Heart right ventricle (tissue), 16 donors: ENCODE data around the gene OR4D2. TPM values are rescaled to one million over a fixed set of nuclear protein-coding genes. Genes with fewer than 3 reads are reported as not detected.

ENCODE experiments used
- ATAC-seq, 8 donors: fragments of 200-7000 bp; cut with Tn5 transposase; one replicate each; pipeline ENCODE4 v1.9.1; 2020; ENCODE audit warnings: mild to moderate bottlenecking in 8 of 8, moderate library complexity in 8 of 8, moderate number of reproducible peaks in 1 of 8
- DNase-seq, 2 donors: peaks; one replicate each; pipeline ENCODE4 v3.0.0-alpha.2; 2020
- H3K27ac ChIP-seq, 10 donors: fragments of 200-600 bp; sonication (generic) in 2 of 10; one replicate each; pipeline versions ENCODE4 v1.5.0 to v1.8.0; 2020 to 2022; ENCODE audit warnings: mild to moderate bottlenecking in 3 of 10
- H3K27me3 ChIP-seq, 7 donors: fragments of 200-600 bp; one replicate each; pipeline ENCODE4 v1.8.0; 2021 to 2022; ENCODE audit warnings: mild to moderate bottlenecking in 2 of 7
- H3K36me3 ChIP-seq, 9 donors: fragments of 200-600 bp; sonication (generic) in 1 of 9; one replicate each; pipeline versions ENCODE4 v1.5.0 to v1.8.0; 2020 to 2022; ENCODE audit warnings: mild to moderate bottlenecking in 2 of 9
- H3K4me1 ChIP-seq, 9 donors: fragments of 200-600 bp; sonication (generic) in 1 of 9; one replicate each; pipeline versions ENCODE4 v1.5.0 to v1.8.0; 2020 to 2022; ENCODE audit warnings: mild to moderate bottlenecking in 4 of 9
- H3K4me3 ChIP-seq, 10 donors: fragments of 200-600 bp; sonication (generic) in 2 of 10; one replicate each; pipeline versions ENCODE4 v1.5.0 to v1.8.0; 2020 to 2022; ENCODE audit warnings: mild to moderate bottlenecking in 7 of 10, moderate library complexity in 2 of 10
- H3K9me3 ChIP-seq, 11 donors: fragments of 200-600 bp in 10 of 11; sonication (generic) in 2 of 11; one replicate each; pipeline versions ENCODE4 v1.5.0 to v1.8.0; 2013 to 2022; ENCODE audit warnings: mild to moderate bottlenecking in 2 of 11, control low read depth in 1 of 11, moderate library complexity in 1 of 11
- WGBS, 2 donors: extraction: QIAGEN DNeasy Blood & Tissue Kit; methylation state at CpG; one replicate each; pipeline ENCODE4 v1.1.7; 2013; ENCODE audit warnings: inconsistent platforms in 1 of 2; 5-methylcytosine and 5-hydroxymethylcytosine counted together
- intact Hi-C, 10 donors: fragments of 100-400 bp; cut with DNase I; formaldehyde crosslinking; loops; one replicate each; pipeline versions ENCODE4 v1.11.1 to v1.14.2; 2022
- polyA plus RNA-seq, 2 donors: library from polyadenylated mRNA; stranded (reverse); fragments of 200-250 nt; gene quantifications; one replicate each; pipeline ENCODE4 v1.2.3, GENCODE V29; 2013
- total RNA-seq, 10 donors: library from RNA; stranded (reverse); fragmentation: NEBNext Ultra II Directional in 3 of 10; extraction: Animal tissue kit (Norgen Biotek cat#: 25700) in 3 of 10; gene quantifications; one replicate each; pipeline versions ENCODE4 v1.2.1 to v1.2.4, GENCODE V29; 2021 to 2023
- TF ChIP-seq, protein P1 (sequence below), 9 donors: fragments of 200-600 bp; sonication (generic) in 2 of 9; IDR thresholded peaks; one replicate each; pipeline versions ENCODE4 v1.5.0 to v1.8.0; 2021 to 2022; ENCODE audit warnings: antibody characterized with exemption in 9 of 9, mild to moderate bottlenecking in 5 of 9, moderate library complexity in 1 of 9
- donor health status: Arrhythmogenic right ventricular cardiomyopathy.
- donor health status: ischemic (EF 13 %, LVEDD 7.1; RV severe dilation, severe dysfunction).
- donor health status: healthy with polysubstance abuse.
- donor health status: DM: no; HTN: yes; CAD: no.
- donor health status: DM: no; HTN: no; CAD: no.
- donor health status: ischemic (EF 25% LVEDD 6.9; RV normal size, moderate dysfunction).
- donor health status: ischemic (EF 25% LVEDD 5.7; RV mildly dilated, moderate dysfunction).
- donor health status: healthy.
- donor health status: DM: yes; HTN: yes; CAD: no.
- donor health status: Ischemic cardiomyopathy.
- donor health status: ischemic (EF 35%, LVEDD 5.7; RV mildly dilated, moderate dysfunction).
- donor health status: nonischemic (EF 11% LVEDD 7.7; RV severe dilation, severe dysfunction).
- donor health status: DM: yes; HTN: yes; CAD: no.
- donor health status: PGD.
- donor health status: ischemic (EF 29% LVEDD 5.4; RV normal size, mild dysfunction).
- donor health status: nonischemic (EF 23%, LVEDD 6.1; RV moderate dilation, normal function).

Gene OR4D2
- total and polyA plus RNA-seq, 12 donors, result not detected

DNA sequence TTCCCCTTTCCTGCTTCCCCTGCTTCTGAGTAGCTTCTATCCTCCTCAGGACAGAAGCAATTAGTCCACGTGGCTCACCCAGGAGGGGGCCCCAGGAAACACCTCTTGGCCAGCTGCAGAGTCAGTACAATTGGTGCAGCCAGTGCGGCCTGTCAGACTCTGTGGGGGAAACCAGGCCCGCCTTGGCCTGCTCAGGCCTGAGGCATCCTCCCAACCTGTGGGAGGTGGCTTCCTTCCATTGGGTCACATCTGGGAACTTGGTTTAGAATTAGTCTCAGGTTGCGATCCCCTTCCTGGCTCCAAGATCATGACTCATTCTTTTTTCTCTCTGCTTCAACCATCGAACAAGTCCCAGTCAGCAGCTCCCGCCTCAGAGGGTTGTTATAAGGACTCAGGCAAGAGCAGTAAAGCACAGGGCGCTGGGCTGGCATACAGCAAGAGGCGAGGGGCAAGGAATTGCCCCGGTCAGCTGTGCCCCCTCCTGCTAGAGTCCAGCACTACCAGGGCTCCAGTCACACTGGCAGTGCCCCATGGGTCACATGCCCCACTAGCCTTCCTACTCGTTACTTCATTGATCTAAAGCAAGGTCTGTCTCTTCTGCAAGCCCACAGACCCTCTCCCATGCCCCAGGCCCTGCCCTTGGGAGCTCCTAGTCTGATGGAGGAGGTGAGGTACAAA is 17.7 kb downstream of the OR4D2 start:
- TF ChIP-seq, protein P1, sequence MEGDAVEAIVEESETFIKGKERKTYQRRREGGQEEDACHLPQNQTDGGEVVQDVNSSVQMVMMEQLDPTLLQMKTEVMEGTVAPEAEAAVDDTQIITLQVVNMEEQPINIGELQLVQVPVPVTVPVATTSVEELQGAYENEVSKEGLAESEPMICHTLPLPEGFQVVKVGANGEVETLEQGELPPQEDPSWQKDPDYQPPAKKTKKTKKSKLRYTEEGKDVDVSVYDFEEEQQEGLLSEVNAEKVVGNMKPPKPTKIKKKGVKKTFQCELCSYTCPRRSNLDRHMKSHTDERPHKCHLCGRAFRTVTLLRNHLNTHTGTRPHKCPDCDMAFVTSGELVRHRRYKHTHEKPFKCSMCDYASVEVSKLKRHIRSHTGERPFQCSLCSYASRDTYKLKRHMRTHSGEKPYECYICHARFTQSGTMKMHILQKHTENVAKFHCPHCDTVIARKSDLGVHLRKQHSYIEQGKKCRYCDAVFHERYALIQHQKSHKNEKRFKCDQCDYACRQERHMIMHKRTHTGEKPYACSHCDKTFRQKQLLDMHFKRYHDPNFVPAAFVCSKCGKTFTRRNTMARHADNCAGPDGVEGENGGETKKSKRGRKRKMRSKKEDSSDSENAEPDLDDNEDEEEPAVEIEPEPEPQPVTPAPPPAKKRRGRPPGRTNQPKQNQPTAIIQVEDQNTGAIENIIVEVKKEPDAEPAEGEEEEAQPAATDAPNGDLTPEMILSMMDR (IDR thresholded peaks at IDR 0.05), result no peak
- Histone ChIP-seq H3K4me3 (no peak overlapping the region), H3K27me3 (peaks cover 0 to 22% (median 13%) of the 10 kb centered on the region in 7 donors), H3K36me3 (no peaks in the 10 kb centered on the region), H3K9me3 (no peaks in the 10 kb centered on the region), H3K27ac (no peak overlapping the region), H3K4me1 (peaks cover 0 to 3% (median 0%) of the 10 kb centered on the region in 9 donors)
- WGBS, 2 donors, result 57 to 66% methylated on average over 10 of the region's 10 CpGs
- intact Hi-C loops, result no loop called here
- no peak for DNase-seq
- ATAC-seq, result peak in 3 of 8 donors; percentile 28 to 55 (median 28)

GRCh38 chr17:58184986-58185761 is 18.4 kb downstream of the OR4D2 start:
- DNase-seq (no peak), ATAC-seq (no peak)
- Histone ChIP-seq H3K27me3 (peaks cover 0 to 27% (median 14%) of the 10 kb centered on the region in 7 donors), H3K4me3 (no peak overlapping the region), H3K9me3 (no peaks in the 10 kb centered on the region), H3K4me1 (peaks cover 0 to 10% (median 7%) of the 10 kb centered on the region in 9 donors), H3K36me3 (no peaks in the 10 kb centered on the region), H3K27ac (no peak overlapping the region)
- intact Hi-C loops, result no loop called here
- TF ChIP-seq, protein P1 (IDR thresholded peaks at IDR 0.05), result no peak
- WGBS, 2 donors, result 69 to 74% methylated on average over 8 of the region's 8 CpGs

DNA sequence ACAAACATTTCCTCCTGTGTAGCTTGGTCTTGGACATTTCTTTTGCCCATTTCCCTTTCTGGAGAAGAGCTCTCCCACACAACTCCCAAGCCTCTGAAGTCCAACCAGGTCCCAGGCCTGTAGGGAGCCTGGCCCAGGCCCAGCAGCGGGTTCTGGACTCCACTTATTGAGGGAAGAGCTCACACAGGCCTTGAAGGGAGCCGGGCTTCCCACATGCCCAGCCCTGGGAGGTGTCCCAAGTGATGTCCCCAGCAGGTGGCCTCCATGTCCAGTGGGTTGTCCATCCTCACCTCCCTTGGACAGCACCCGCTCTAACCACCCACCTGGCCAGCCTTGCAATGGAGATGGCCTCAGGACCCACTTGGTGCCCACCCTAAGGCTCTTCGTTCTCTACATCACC is 19.8 kb downstream of the OR4D2 start:
- no peaks in the 10 kb centered on the region for H3K9me3 ChIP-seq
- no peak overlapping the region for H3K4me3 ChIP-seq
- H3K27ac ChIP-seq, result no peak overlapping the region
- ATAC-seq (no peak), DNase-seq (no peak)
- intact Hi-C loops, result no loop called here
- H3K4me1 ChIP-seq, result peaks cover 0 to 12% (median 7%) of the 10 kb centered on the region in 9 donors
- WGBS, 2 donors, result 83 to 90% methylated on average over 4 of the region's 4 CpGs
- no peaks in the 10 kb centered on the region for H3K36me3 ChIP-seq
- TF ChIP-seq, protein P1 (IDR thresholded peaks at IDR 0.05), result no peak
- H3K27me3 ChIP-seq, result peaks cover 0 to 39% (median 27%) of the 10 kb centered on the region in 7 donors

GRCh38 chr17:58187063-58187462 is 20.3 kb downstream of the OR4D2 start:
- intact Hi-C loops, result no loop called here
- DNase-seq (no peak), ATAC-seq (no peak)
- Histone ChIP-seq H3K9me3 (no peaks in the 10 kb centered on the region), H3K27ac (no peak overlapping the region), H3K27me3 (peaks cover 0 to 44% (median 28%) of the 10 kb centered on the region in 7 donors), H3K36me3 (no peaks in the 10 kb centered on the region), H3K4me3 (no peak overlapping the region), H3K4me1 (peaks cover 0 to 12% (median 7%) of the 10 kb centered on the region in 9 donors)
- WGBS, 2 donors, result 91 to 92% methylated on average over 6 of the region's 6 CpGs
- TF ChIP-seq, protein P1 (IDR thresholded peaks at IDR 0.05), result no peak
